Tibial nerve (tissue), 4 donors: ENCODE data around the gene ZNF79.

Experiments
- EP300 ChIP-seq, 2 donors: sonication (generic); formaldehyde crosslinking; IDR thresholded peaks; one replicate each; pipeline ENCODE4 v1.6.1; 2017; ENCODE audit warnings: antibody characterized with exemption in 2 of 2, mild to moderate bottlenecking in 1 of 2
- TF ChIP-seq, protein P1 (sequence below), 5 experiments: fragments of 200-600 bp in 3 of 5; fragments of 450-650 bp in 2 of 5; sonication (generic) in 3 of 5; IDR thresholded peaks; one replicate each; pipeline ENCODE4 v1.5.1; 2016 to 2019; ENCODE audit warnings: antibody characterized with exemption in 5 of 5, mild to moderate bottlenecking in 3 of 5, moderate library complexity in 2 of 5

GRCh38 chr9:127463911-127464310 lies 39.7 kb downstream of the ZNF79 start:
- TF ChIP-seq EP300 (IDR thresholded peaks at IDR 0.05) = no peak
- TF ChIP-seq, protein P1, sequence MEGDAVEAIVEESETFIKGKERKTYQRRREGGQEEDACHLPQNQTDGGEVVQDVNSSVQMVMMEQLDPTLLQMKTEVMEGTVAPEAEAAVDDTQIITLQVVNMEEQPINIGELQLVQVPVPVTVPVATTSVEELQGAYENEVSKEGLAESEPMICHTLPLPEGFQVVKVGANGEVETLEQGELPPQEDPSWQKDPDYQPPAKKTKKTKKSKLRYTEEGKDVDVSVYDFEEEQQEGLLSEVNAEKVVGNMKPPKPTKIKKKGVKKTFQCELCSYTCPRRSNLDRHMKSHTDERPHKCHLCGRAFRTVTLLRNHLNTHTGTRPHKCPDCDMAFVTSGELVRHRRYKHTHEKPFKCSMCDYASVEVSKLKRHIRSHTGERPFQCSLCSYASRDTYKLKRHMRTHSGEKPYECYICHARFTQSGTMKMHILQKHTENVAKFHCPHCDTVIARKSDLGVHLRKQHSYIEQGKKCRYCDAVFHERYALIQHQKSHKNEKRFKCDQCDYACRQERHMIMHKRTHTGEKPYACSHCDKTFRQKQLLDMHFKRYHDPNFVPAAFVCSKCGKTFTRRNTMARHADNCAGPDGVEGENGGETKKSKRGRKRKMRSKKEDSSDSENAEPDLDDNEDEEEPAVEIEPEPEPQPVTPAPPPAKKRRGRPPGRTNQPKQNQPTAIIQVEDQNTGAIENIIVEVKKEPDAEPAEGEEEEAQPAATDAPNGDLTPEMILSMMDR (IDR thresholded peaks at IDR 0.05) = no peak
